Measurements from ENCODE around the gene BAG2. TPM values are rescaled to one million over a fixed set of nuclear protein-coding genes. Genes with fewer than 3 reads are reported as not detected.

The BAG2 gene
- polyA plus RNA-seq, 3 donors = 0.09 to 0.21 (median 0.20) TPM

- no peak overlapping the region for H3K4me2 ChIP-seq (replicated peaks; ENCODE audit: extremely low read depth, low read length, poor library complexity, severe bottlenecking)
- intact Hi-C loops (cut with micrococcal nuclease) = no loop called here
- no peaks in the 10 kb centered on the region for H3K36me3 ChIP-seq (replicated peaks in 1 of 2; ENCODE audit: control insufficient read depth in 1 of 2, insufficient read depth in 2 of 2, low read length in 2 of 2)
- DNase-seq = no peak
- no peak overlapping the region for H2AFZ ChIP-seq (ENCODE audit: insufficient read depth, low read depth, low read length, poor library complexity, severe bottlenecking)
- peaks cover 0 to 2% (median 0%) of the 10 kb centered on the region in 3 donors for H3K27me3 Mint-ChIP-seq (ENCODE audit: low read depth in 3 of 3)
- H3K4me1 ChIP-seq (ENCODE audit: control insufficient read depth in 1 of 2, insufficient read depth in 2 of 2, low read length in 2 of 2) = no peaks in the 10 kb centered on the region
- no peaks in the 10 kb centered on the region for H3K9me3 ChIP-seq (replicated peaks in 1 of 2; ENCODE audit: control insufficient read depth in 1 of 2, insufficient read depth in 1 of 2, low read length in 2 of 2)
- no peaks in the 10 kb centered on the region for H3K4me1 Mint-ChIP-seq
- no peaks in the 10 kb centered on the region for H3K36me3 Mint-ChIP-seq
- H3K79me2 ChIP-seq (ENCODE audit: insufficient read depth, low read length) = no peaks in the 10 kb centered on the region
- H3K27me3 ChIP-seq (ENCODE audit: control insufficient read depth in 2 of 2, insufficient read depth in 2 of 2, low read length in 2 of 2) = no peaks in the 10 kb centered on the region
- no peak overlapping the region for H3K9ac ChIP-seq (ENCODE audit: insufficient read depth, low read length, poor library complexity, severe bottlenecking)
- no peak overlapping the region for H3K27ac Mint-ChIP-seq
- H3K4me3 Mint-ChIP-seq = no peak overlapping the region
- TF ChIP-seq CTCF (IDR thresholded peaks at IDR 0.05) = no peak
- no peaks in the 10 kb centered on the region for H4K20me1 ChIP-seq (ENCODE audit: insufficient read depth, low read length)
- no CpG with 5 or more reads among the region's 2 CpGs for WGBS (ENCODE audit: insufficient coverage)
- no peak overlapping the region for H3K27ac ChIP-seq (ENCODE audit: low read depth in 1 of 2, low read length in 2 of 2)
- no peak overlapping the region for H3K4me3 ChIP-seq (replicated peaks in 1 of 3; ENCODE audit: low read depth in 2 of 3, low read length in 3 of 3)
- H3K9me3 Mint-ChIP-seq = no peaks in the 10 kb centered on the region
Measured at GRCh38 chr6:57207141-57207540, 35.0 kb downstream of the BAG2 start.

GRCh38 chr6:57207872-57208271, 35.7 kb downstream of the BAG2 start:
- Histone ChIP-seq H3K27ac (ENCODE audit: low read depth in 1 of 2, low read length in 2 of 2) (no peak overlapping the region), H3K4me3 (replicated peaks in 1 of 3; ENCODE audit: low read depth in 2 of 3, low read length in 3 of 3) (no peak overlapping the region), H3K79me2 (ENCODE audit: insufficient read depth, low read length) (no peaks in the 10 kb centered on the region), H4K20me1 (ENCODE audit: insufficient read depth, low read length) (no peaks in the 10 kb centered on the region), H3K36me3 (replicated peaks in 1 of 2; ENCODE audit: control insufficient read depth in 1 of 2, insufficient read depth in 2 of 2, low read length in 2 of 2) (no peaks in the 10 kb centered on the region), H3K4me1 (ENCODE audit: control insufficient read depth in 1 of 2, insufficient read depth in 2 of 2, low read length in 2 of 2) (no peaks in the 10 kb centered on the region), H3K9ac (ENCODE audit: insufficient read depth, low read length, poor library complexity, severe bottlenecking) (no peak overlapping the region), H2AFZ (ENCODE audit: insufficient read depth, low read depth, low read length, poor library complexity, severe bottlenecking) (no peak overlapping the region), H3K9me3 (replicated peaks in 1 of 2; ENCODE audit: control insufficient read depth in 1 of 2, insufficient read depth in 1 of 2, low read length in 2 of 2) (no peaks in the 10 kb centered on the region), H3K4me2 (replicated peaks; ENCODE audit: extremely low read depth, low read length, poor library complexity, severe bottlenecking) (no peak overlapping the region), H3K27me3 (ENCODE audit: control insufficient read depth in 2 of 2, insufficient read depth in 2 of 2, low read length in 2 of 2) (no peaks in the 10 kb centered on the region)
- no peak for TF ChIP-seq CTCF (IDR thresholded peaks at IDR 0.05)
- H3K4me3 Mint-ChIP-seq = no peak overlapping the region
- H3K36me3 Mint-ChIP-seq = no peaks in the 10 kb centered on the region
- intact Hi-C loops (cut with micrococcal nuclease) = no loop called here
- no CpG with 5 or more reads among the region's 4 CpGs for WGBS (ENCODE audit: insufficient coverage)
- H3K27ac Mint-ChIP-seq = no peak overlapping the region
- DNase-seq = no peak
- no peaks in the 10 kb centered on the region for H3K9me3 Mint-ChIP-seq
- H3K27me3 Mint-ChIP-seq (ENCODE audit: low read depth in 3 of 3) = peaks cover 0 to 2% (median 0%) of the 10 kb centered on the region in 3 donors
- H3K4me1 Mint-ChIP-seq = no peaks in the 10 kb centered on the region
